ENCODE results near the gene TMEM175. TPM values are rescaled to one million over a fixed set of nuclear protein-coding genes. Genes with fewer than 3 reads are reported as not detected.

The TMEM175 gene
- total RNA-seq, 1 donor from 2014 or later = 30.3 TPM

GRCh38 chr4:899556-899906 lies 32.7 kb upstream of the TMEM175 start:
- no peak for DNase-seq

GRCh38 chr4:900073-900472 lies 32.2 kb upstream of the TMEM175 start:
- DNase-seq = no peak

GRCh38 chr4:900721-901120 lies 31.5 kb upstream of the TMEM175 start:
- no peak for DNase-seq

GRCh38 chr4:901192-901910 lies 30.9 kb upstream of the TMEM175 start:
- DNase-seq = no peak

- no peak for DNase-seq
Measured at GRCh38 chr4:903066-904046, 28.9 kb upstream of the TMEM175 start.

GRCh38 chr4:905485-906338 lies 26.5 kb upstream of the TMEM175 start:
- no peak for DNase-seq

GRCh38 chr4:906339-907102 lies 25.7 kb upstream of the TMEM175 start:
- no peak for DNase-seq

GRCh38 chr4:907103-907400 lies 25.2 kb upstream of the TMEM175 start:
- DNase-seq = no peak

- no peak for DNase-seq
Measured at GRCh38 chr4:907691-908425, 24.4 kb upstream of the TMEM175 start.

- no peak for DNase-seq
Measured at GRCh38 chr4:909131-909571, 23.1 kb upstream of the TMEM175 start.

- no peak for DNase-seq
Measured at GRCh38 chr4:909821-910220, 22.4 kb upstream of the TMEM175 start.

GRCh38 chr4:910366-911091 lies 21.7 kb upstream of the TMEM175 start:
- DNase-seq = no peak

GRCh38 chr4:911221-911751 lies 21.0 kb upstream of the TMEM175 start:
- DNase-seq = no peak

GRCh38 chr4:911871-912490 lies 20.3 kb upstream of the TMEM175 start:
- no peak for DNase-seq

GRCh38 chr4:912548-913279 lies 19.5 kb upstream of the TMEM175 start:
- no peak for DNase-seq

- no peak for DNase-seq
Measured at GRCh38 chr4:913280-913618, 19.0 kb upstream of the TMEM175 start.

- no peak for DNase-seq
Measured at GRCh38 chr4:914531-914930, 17.7 kb upstream of the TMEM175 start.

GRCh38 chr4:915041-915474 lies 17.2 kb upstream of the TMEM175 start:
- no peak for DNase-seq

GRCh38 chr4:915595-915994 lies 16.7 kb upstream of the TMEM175 start:
- DNase-seq = no peak

Data from occipital lobe (tissue), 2 donors.